NCI-H1436 (cell line): ENCODE results near the gene KIF3A.

Experiments
- DNase-seq: peaks from one replicate; lab custom pipeline; 2025; lab: John Stamatoyannopoulos, UW

The KIF3A gene

DNA sequence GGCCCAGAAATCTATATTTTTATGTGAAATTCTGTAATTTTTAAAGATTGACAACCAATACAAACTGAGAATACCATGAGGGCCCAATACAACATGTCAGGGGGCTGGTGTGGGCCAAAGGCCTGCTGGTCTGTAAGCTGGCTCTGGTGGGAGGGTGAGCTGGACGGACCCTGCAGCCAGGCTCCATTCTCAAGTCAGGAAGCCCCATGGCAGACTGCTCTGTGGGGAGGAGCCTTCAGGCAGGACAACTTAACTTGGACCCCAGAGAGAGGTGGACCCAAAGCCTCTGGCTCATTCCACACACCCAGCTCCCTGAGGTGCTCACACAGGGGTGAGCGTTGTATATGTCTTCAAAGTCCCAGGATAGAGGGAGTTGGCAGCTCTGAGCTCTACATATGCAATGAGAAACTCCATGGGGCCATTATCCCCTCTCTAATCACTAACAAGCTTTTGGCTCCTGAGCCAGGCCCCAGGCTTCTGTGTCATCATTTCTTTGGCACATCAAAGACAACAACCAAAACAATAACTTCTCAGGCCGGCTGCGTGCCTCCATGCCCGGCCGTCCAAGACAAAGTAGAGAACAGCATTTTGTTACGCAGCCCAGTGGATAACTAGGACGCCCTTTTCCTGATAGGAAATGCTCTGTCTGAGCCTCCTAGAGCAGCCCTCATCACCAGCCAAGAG, 33.3 kb upstream of the KIF3A start:
- no peak for DNase-seq

DNA sequence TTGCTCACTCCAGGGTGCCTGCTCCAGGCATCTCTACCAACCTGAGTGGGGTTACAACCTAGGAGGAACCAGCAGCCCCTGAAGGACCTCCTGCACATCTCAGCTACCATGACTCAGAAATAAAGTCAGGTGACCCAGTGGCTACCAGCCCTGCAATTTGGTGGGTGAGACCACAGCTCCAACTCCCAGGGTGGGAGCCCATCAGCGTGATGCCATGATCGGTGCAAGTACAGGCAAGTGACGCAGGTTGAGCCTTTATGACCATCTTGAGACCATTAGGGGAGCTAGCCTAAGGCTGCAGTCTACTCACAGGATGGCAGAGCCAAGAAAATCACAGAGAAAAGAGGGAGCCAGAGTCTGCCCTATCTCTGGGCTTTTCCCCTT, 31.1 kb upstream of the KIF3A start:
- DNase-seq = no peak

- DNase-seq = no peak
Observed at GRCh38 chr5:132767150-132767549, 29.8 kb upstream of the KIF3A start.

GRCh38 chr5:132766806-132767055, 29.4 kb upstream of the KIF3A start:
- DNase-seq = no peak

DNA sequence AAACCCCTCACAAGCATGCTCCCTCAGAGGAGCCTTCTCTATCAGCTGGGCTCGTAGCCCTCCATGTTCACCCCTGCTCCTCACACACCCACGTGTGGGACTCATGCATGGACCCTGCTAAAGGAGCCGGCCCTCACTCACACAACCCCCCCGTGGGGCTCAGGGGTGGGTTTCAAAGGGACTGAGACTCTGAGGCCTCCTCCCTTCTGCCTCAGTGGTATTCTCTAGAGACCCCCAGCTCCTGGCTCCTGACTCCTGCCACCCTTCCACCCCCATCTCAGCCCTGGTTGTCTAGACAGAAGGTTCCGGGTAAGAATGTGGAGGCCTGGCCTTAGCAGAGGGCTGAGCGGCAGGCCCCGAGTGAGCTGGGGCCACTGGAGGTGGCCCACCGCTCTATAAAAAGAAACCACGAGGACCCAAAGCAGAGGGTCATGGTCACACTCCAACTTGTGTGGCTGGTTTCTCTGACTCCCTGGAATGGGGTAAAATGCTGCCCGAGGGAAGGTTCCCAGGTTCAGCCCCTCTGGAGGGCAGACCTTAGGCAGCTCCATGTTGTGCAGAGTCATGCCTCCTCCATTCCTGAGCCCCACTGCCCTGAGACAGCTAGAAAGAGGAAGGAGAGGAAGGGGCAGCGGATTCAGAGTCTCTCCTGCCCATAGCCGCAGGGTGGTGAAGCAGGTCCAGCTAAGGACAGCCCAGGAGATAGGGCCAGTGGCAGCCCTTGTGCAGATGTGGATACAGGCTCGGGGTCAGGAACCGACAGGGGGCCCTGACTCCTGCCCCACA, 28.9 kb upstream of the KIF3A start:
- no peak for DNase-seq

DNA sequence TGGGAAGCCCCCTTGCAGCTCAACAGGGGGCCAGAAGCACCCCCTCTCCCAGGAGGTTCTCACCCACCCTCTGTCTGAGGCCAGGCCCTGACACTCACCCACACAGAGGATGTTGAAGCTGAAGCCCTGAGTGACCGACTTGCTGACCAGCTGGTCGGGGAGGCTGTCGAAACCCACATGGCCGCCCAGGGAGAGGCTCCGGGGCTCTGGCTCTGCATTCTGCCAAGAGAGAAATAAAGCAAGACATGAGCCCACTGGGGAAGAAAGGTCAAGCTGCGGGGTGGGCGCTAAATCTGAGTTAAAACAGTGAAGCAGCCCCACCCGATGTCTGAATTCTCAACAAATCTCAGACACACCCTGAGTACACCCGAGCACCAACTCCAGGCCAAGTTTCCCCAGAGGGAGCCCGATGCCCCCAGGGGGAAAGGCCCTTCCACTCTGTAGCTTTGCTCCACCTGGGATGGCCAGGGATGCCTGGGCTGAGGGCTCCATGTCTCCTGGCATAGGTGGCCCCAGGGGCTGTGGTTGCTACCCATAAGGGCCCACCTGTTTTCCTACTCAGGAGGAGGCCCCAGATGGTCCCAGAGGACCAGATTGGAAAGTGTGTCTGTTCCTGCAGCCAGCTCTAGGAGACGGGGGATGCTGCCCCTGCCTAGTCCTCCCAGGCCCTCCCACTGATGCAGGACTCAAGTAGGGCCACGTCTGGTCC, 28.1 kb upstream of the KIF3A start:
- no peak for DNase-seq

- no peak for DNase-seq
Observed at GRCh38 chr5:132764671-132765238, 27.4 kb upstream of the KIF3A start.

- no peak for DNase-seq
Observed at GRCh38 chr5:132764051-132764450, 26.7 kb upstream of the KIF3A start.

DNA sequence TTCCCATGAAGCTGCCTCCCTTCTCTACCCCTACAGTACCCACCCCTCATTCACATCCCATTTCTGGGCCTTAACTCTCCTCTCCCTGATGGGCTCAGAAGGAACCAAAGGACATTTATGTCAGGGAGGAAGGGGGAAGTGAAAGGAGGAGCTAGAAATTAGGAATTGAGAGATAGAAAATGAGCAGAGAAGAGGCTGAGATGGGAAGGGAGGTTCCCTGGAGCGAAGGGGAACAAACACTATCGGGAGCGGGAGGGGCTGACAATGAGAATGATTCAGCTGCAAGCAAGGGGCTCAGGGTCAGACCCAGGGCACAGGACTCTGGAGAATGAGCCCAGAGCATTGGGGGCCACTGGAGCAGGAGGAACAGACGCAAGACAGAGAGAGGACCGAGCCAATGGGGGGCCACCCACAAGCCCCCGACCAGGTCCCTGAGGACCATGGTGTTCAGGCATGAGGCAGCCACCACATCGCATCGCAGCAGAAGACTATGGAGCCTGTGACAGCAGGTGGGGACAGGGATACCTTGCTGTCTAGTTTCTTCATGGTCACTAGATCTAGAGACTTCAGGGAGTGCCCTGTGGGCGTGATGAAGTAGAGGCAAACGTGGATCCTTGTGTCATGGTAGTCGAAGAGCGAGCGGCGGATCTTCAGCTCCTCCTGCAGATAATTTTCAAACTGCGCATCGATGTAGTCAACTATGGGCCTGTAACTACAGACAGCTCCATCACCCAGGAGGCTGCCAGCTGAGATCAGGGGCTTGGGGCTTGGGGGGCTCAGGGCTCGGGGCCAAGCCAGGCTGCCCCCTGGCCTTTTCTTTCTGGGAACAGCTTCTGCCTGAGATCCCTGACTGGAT, 26.1 kb upstream of the KIF3A start:
- DNase-seq = no peak

- no peak for DNase-seq
Observed at GRCh38 chr5:132762246-132763000, 25.1 kb upstream of the KIF3A start.

DNA sequence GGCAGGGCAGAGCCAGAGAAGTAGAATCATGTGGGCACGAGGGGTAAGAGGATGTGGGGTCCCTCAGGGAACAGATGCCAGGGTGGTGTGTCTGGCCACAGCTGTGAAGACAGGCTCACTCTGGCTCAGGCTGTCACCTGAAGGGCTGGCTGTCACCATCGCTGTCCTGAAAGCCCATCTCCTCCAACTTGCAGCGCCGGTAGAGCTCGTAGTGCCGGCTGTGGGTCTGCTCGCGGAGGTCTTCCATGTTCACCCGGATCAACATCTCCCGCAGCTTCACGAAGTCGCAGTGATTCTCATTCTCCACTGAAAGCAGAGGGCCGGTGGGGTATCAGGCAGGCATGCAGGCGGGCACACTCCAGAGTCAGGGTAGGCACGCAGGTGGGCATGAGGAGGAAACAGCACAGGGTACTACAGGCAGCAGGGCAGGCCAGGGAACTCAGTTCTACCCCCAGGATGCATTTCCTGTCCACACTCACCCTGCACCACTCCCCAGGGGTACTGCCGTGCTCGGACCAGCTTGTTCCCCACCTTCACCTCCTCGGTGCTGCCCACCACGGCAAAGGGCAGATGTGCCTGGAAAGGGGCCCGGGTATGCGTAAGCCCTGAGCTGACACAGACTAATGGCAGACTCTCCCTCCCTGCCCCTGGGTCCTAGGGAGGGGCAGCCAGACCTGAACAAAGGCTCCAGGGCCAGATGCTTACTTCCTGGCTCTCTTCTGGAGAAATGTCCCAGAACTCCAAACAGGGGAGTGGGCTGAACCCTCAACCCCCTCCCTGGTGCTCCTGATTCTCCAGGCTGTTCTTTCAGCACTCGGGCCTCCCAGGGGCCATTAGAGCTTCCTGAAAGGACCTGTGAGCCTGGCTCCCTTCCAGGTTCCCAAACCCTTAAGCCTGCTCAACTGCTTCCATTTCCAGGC, 24.2 kb upstream of the KIF3A start:
- DNase-seq = no peak

GRCh38 chr5:132760601-132761317, 23.4 kb upstream of the KIF3A start:
- no peak for DNase-seq

- DNase-seq = no peak
Observed at GRCh38 chr5:132760049-132760420, 22.7 kb upstream of the KIF3A start.

DNA sequence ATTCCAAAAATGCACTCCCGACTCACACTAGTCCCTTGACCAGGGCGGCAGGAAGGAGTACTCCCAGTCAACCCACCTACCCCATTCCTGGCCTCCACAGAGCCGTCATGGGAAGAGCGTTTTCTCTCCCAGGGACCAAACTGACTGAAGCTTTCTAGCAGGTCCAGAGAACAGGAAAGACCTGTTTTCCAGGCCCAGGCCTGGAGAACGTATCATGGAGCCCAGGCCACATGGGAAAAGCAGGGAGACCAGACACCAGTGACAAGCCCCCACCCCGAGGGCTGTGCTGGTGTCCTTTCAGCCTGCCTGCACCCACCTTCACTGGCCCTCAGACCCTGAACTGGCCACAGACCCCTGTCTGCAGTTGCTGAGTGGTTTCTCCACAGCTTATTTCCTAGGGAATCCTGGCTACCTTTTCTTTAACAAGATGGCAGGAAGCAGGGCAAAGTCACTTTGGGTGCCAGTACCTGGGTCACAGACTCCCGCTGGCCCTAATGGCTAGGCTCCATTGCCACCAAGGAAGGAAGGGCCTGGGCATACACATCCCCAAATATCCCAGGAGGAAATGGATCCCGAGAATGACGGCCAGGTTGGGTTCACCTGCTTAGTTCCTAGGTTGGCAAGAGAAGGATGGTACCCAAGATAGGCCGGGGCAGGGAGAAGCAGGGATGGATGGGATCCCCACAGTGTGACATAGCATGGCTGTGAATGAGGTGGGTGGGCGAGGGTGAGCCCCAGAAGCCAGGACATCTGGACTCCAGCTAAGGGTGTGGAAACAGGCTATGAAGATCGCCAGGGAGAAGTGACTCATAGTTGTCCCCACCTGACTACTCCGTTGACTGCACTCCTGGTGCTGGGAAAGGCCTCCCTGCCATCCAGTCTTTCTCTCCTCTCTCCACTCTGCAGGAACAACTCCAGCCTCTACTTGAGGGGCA, 22.0 kb upstream of the KIF3A start:
- DNase-seq = no peak

DNA sequence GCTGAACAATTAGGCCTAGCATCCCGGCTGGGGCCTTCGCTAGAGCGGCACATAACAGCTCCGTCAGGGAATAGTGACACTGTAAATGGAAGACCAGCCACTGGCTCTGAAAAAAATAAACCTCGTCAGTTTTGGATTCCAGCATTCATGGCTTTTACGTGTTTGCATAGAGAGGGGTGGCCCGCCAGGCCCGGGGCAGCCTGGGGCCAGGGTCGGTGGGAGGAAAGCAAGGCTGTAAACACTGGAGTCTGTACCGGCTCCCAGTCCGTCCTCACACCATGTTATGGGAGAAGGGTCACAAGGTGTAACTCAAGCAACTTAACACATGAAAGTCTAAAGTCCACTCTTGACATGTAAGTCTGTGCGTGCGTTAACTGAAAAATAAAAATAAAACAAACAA, 21.1 kb upstream of the KIF3A start:
- DNase-seq = no peak

DNA sequence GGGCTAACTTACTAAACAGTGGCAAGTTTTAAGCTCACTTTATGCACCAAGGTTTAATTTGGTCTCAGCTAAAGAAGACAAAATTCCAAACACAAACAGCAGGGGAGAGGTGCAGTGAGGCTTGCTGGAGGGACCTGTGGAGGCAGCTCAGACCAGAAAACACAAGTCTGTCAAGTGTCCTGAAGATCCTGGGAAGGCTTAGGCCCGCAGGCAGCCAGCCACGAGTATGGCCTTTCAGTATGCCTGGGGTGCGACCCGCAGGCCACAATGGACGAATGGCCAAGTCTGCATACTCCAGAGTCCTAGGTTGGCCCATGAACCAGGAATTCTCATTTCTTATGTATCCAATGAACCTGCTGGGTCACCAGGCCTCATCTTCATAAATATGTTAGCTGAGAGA, 19.2 kb upstream of the KIF3A start:
- DNase-seq = no peak

- DNase-seq = no peak
Observed at GRCh38 chr5:132754947-132755346, 17.6 kb upstream of the KIF3A start.

DNA sequence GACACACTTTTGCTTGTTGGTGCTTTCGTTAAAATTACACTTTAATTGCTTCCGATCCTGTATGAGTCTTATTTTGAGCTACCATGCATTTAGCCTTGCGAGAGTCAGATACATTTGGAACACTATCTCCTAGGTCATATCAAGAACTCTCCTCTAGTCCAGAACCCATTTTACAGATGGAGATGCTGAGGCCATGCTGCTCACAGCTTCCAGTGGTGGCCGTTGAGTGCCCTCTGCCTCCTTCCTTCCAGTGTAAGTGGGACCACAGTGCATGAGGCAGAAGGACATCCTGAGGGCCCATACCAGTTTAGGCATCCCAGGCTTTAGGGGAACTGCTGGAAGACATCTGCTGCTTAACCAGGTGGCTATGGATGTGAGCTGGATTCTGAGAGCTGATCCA, 16.8 kb upstream of the KIF3A start:
- no peak for DNase-seq
